Measurements from ENCODE around the gene MTHFD1. TPM values are rescaled to one million over a fixed set of nuclear protein-coding genes. Genes with fewer than 3 reads are reported as not detected.

The MTHFD1 gene
- polyA plus RNA-seq, 3 donors = 75.8 to 98.6 (median 91.1) TPM

- no peak for DNase-seq (ENCODE audit: extremely low read depth in 1 of 11, low read depth in 9 of 11, low spot score in 4 of 11)
These were observed 46.4 kb downstream of the MTHFD1 start for GRCh38 chr14:64434528-64434927.

- DNase-seq (ENCODE audit: extremely low read depth in 1 of 11, low read depth in 9 of 11, low spot score in 4 of 11) = peak in 4 of 11 donors; percentile 30 to 59 (median 32)
These were observed 50.2 kb downstream of the MTHFD1 start for GRCh38 chr14:64438181-64438841.

GRCh38 chr14:64439141-64439540, 51.0 kb downstream of the MTHFD1 start:
- DNase-seq (ENCODE audit: extremely low read depth in 1 of 11, low read depth in 9 of 11, low spot score in 4 of 11) = no peak

GRCh38 chr14:64440494-64440893, 52.3 kb downstream of the MTHFD1 start:
- no peak for DNase-seq (ENCODE audit: extremely low read depth in 1 of 11, low read depth in 9 of 11, low spot score in 4 of 11)

GRCh38 chr14:64442300-64442988, 54.3 kb downstream of the MTHFD1 start:
- peak in 4 of 11 donors; percentile 38 to 54 (median 46) for DNase-seq (ENCODE audit: extremely low read depth in 1 of 11, low read depth in 9 of 11, low spot score in 4 of 11)

- DNase-seq (ENCODE audit: extremely low read depth in 1 of 11, low read depth in 9 of 11, low spot score in 4 of 11) = no peak
These were observed 56.0 kb downstream of the MTHFD1 start for GRCh38 chr14:64444140-64444539.

- peak in 4 of 11 donors; percentile 45 to 65 (median 56) for DNase-seq (ENCODE audit: extremely low read depth in 1 of 11, low read depth in 9 of 11, low spot score in 4 of 11)
These were observed 57.1 kb downstream of the MTHFD1 start for GRCh38 chr14:64444984-64445845.

GRCh38 chr14:64447876-64448670, 59.9 kb downstream of the MTHFD1 start:
- DNase-seq (ENCODE audit: extremely low read depth in 1 of 11, low read depth in 9 of 11, low spot score in 4 of 11) = no peak

- DNase-seq (ENCODE audit: extremely low read depth in 1 of 11, low read depth in 9 of 11, low spot score in 4 of 11) = no peak
These were observed 62.1 kb downstream of the MTHFD1 start for GRCh38 chr14:64450255-64450654.

- no peak for DNase-seq (ENCODE audit: extremely low read depth in 1 of 11, low read depth in 9 of 11, low spot score in 4 of 11)
These were observed 66.5 kb downstream of the MTHFD1 start for GRCh38 chr14:64454671-64455070.

- DNase-seq (ENCODE audit: extremely low read depth in 1 of 11, low read depth in 9 of 11, low spot score in 4 of 11) = no peak
These were observed 71.4 kb downstream of the MTHFD1 start for GRCh38 chr14:64459405-64460136.

GRCh38 chr14:64461221-64461620, 73.1 kb downstream of the MTHFD1 start:
- no peak for DNase-seq (ENCODE audit: extremely low read depth in 1 of 11, low read depth in 9 of 11, low spot score in 4 of 11)

- no peak for DNase-seq (ENCODE audit: extremely low read depth in 1 of 11, low read depth in 9 of 11, low spot score in 4 of 11)
These were observed 75.0 kb downstream of the MTHFD1 start for GRCh38 chr14:64463195-64463594.

GRCh38 chr14:64463873-64464272, 75.7 kb downstream of the MTHFD1 start:
- DNase-seq (ENCODE audit: extremely low read depth in 1 of 11, low read depth in 9 of 11, low spot score in 4 of 11) = no peak

- no peak for DNase-seq (ENCODE audit: extremely low read depth in 1 of 11, low read depth in 9 of 11, low spot score in 4 of 11)
These were observed 76.5 kb downstream of the MTHFD1 start for GRCh38 chr14:64464651-64465050.

- peak in 8 of 11 donors; percentile 36 to 71 (median 62) for DNase-seq (ENCODE audit: extremely low read depth in 1 of 11, low read depth in 9 of 11, low spot score in 4 of 11)
These were observed 77.2 kb downstream of the MTHFD1 start, which contains the start of gene AKAP5 for GRCh38 chr14:64465191-64465822. TSS of gene AKAP5 (plus strand) at chr14:64465499. CDS start at chr14:64468395, 2,896 bp downstream.

GRCh38 chr14:64465831-64466554, 77.8 kb downstream of the MTHFD1 start:
- peak in 7 of 11 donors; percentile 27 to 50 (median 39) for DNase-seq (ENCODE audit: extremely low read depth in 1 of 11, low read depth in 9 of 11, low spot score in 4 of 11)

All from renal cortex interstitium (tissue), 11 donors.